Measurements from ENCODE around the gene NUP88.
A peak's percentile ranks its signal among the peaks of the same experiment; 100 is the strongest.

The NUP88 gene

GRCh38 chr17:5419959-5420653, 644 bp upstream of the NUP88 start, which contains the start of gene RPAIN:
Gene RPAIN (plus strand): TSS chr17:5420182. CDS start chr17:5420211, 29 bp downstream.
- peak within 1 kb of the TSS; percentile 91 for H3K4me3 ChIP-seq (ENCODE audit: low read depth, low read length)
- peak within 1 kb of the TSS; percentile 77 for H3K27ac ChIP-seq (ENCODE audit: low read depth, low read length)
- H3K4me1 ChIP-seq (ENCODE audit: control insufficient read depth, insufficient read depth, low read length): no peaks in the 10 kb centered on the region
- H3K9ac ChIP-seq (ENCODE audit: low read length): peak within 1 kb of the TSS; percentile 95
- H3K9me3 ChIP-seq (ENCODE audit: control insufficient read depth, insufficient read depth, low read depth, low read length): no peaks in the 10 kb centered on the region
- no peaks in the 10 kb centered on the region for H3K27me3 ChIP-seq (ENCODE audit: control insufficient read depth, insufficient read depth, low read length)
- H3K36me3 ChIP-seq (ENCODE audit: control insufficient read depth, insufficient read depth, low read length): peaks cover 60% of the 10 kb centered on the region

- Histone ChIP-seq H3K4me3 (ENCODE audit: low read depth, low read length) (peak overlapping the region; percentile 91), H3K4me1 (ENCODE audit: control insufficient read depth, insufficient read depth, low read length) (no peaks in the 10 kb centered on the region), H3K36me3 (ENCODE audit: control insufficient read depth, insufficient read depth, low read length) (peaks cover 59% of the 10 kb centered on the region), H3K27ac (ENCODE audit: low read depth, low read length) (peak overlapping the region; percentile 77), H3K9ac (ENCODE audit: low read length) (peak overlapping the region; percentile 93), H3K27me3 (ENCODE audit: control insufficient read depth, insufficient read depth, low read length) (no peaks in the 10 kb centered on the region), H3K9me3 (ENCODE audit: control insufficient read depth, insufficient read depth, low read depth, low read length) (no peaks in the 10 kb centered on the region)
Observed at GRCh38 chr17:5418858-5419355, 555 bp downstream of the NUP88 start.

GRCh38 chr17:5416901-5417300, 2.6 kb downstream of the NUP88 start:
- H3K4me3 ChIP-seq (ENCODE audit: low read depth, low read length): no peak overlapping the region
- no peaks in the 10 kb centered on the region for H3K4me1 ChIP-seq (ENCODE audit: control insufficient read depth, insufficient read depth, low read length)
- H3K36me3 ChIP-seq (ENCODE audit: control insufficient read depth, insufficient read depth, low read length): peaks cover 60% of the 10 kb centered on the region
- no peak overlapping the region for H3K9ac ChIP-seq (ENCODE audit: low read length)
- H3K27ac ChIP-seq (ENCODE audit: low read depth, low read length): no peak overlapping the region
- no peaks in the 10 kb centered on the region for H3K27me3 ChIP-seq (ENCODE audit: control insufficient read depth, insufficient read depth, low read length)
- H3K9me3 ChIP-seq (ENCODE audit: control insufficient read depth, insufficient read depth, low read depth, low read length): no peaks in the 10 kb centered on the region

GRCh38 chr17:5413682-5414081, 5.8 kb downstream of the NUP88 start:
- Histone ChIP-seq H3K27ac (ENCODE audit: low read depth, low read length) (no peak overlapping the region), H3K9ac (ENCODE audit: low read length) (no peak overlapping the region), H3K9me3 (ENCODE audit: control insufficient read depth, insufficient read depth, low read depth, low read length) (no peaks in the 10 kb centered on the region), H3K36me3 (ENCODE audit: control insufficient read depth, insufficient read depth, low read length) (peaks cover 79% of the 10 kb centered on the region), H3K4me1 (ENCODE audit: control insufficient read depth, insufficient read depth, low read length) (no peaks in the 10 kb centered on the region), H3K4me3 (ENCODE audit: low read depth, low read length) (no peak overlapping the region), H3K27me3 (ENCODE audit: control insufficient read depth, insufficient read depth, low read length) (no peaks in the 10 kb centered on the region)

GRCh38 chr17:5410594-5411272, 8.7 kb downstream of the NUP88 start:
- Histone ChIP-seq H3K27ac (ENCODE audit: low read depth, low read length) (no peak overlapping the region), H3K4me1 (ENCODE audit: control insufficient read depth, insufficient read depth, low read length) (no peaks in the 10 kb centered on the region), H3K9ac (ENCODE audit: low read length) (no peak overlapping the region), H3K9me3 (ENCODE audit: control insufficient read depth, insufficient read depth, low read depth, low read length) (no peaks in the 10 kb centered on the region), H3K4me3 (ENCODE audit: low read depth, low read length) (no peak overlapping the region), H3K27me3 (ENCODE audit: control insufficient read depth, insufficient read depth, low read length) (no peaks in the 10 kb centered on the region), H3K36me3 (ENCODE audit: control insufficient read depth, insufficient read depth, low read length) (peaks cover 93% of the 10 kb centered on the region)

GRCh38 chr17:5408186-5408585, 11.3 kb downstream of the NUP88 start:
- Histone ChIP-seq H3K36me3 (ENCODE audit: control insufficient read depth, insufficient read depth, low read length) (peaks cover 92% of the 10 kb centered on the region), H3K9ac (ENCODE audit: low read length) (no peak overlapping the region), H3K4me3 (ENCODE audit: low read depth, low read length) (no peak overlapping the region)

GRCh38 chr17:5405400-5405799, 14.1 kb downstream of the NUP88 start:
- Histone ChIP-seq H3K27me3 (ENCODE audit: control insufficient read depth, insufficient read depth, low read length) (no peaks in the 10 kb centered on the region), H3K36me3 (ENCODE audit: control insufficient read depth, insufficient read depth, low read length) (peaks cover 91% of the 10 kb centered on the region), H3K4me1 (ENCODE audit: control insufficient read depth, insufficient read depth, low read length) (no peaks in the 10 kb centered on the region)

More at GRCh38 chr17:5408186-5408585, 11.3 kb downstream of the NUP88 start:
- H3K4me1 ChIP-seq (ENCODE audit: control insufficient read depth, insufficient read depth, low read length): no peaks in the 10 kb centered on the region
- no peaks in the 10 kb centered on the region for H3K9me3 ChIP-seq (ENCODE audit: control insufficient read depth, insufficient read depth, low read depth, low read length)
- H3K27me3 ChIP-seq (ENCODE audit: control insufficient read depth, insufficient read depth, low read length): no peaks in the 10 kb centered on the region
- H3K27ac ChIP-seq (ENCODE audit: low read depth, low read length): no peak overlapping the region

GRCh38 chr17:5399767-5400166, 19.7 kb downstream of the NUP88 start:
- Histone ChIP-seq H3K4me3 (ENCODE audit: low read depth, low read length) (no peak overlapping the region), H3K36me3 (ENCODE audit: control insufficient read depth, insufficient read depth, low read length) (peaks cover 87% of the 10 kb centered on the region), H3K9me3 (ENCODE audit: control insufficient read depth, insufficient read depth, low read depth, low read length) (no peaks in the 10 kb centered on the region), H3K27me3 (ENCODE audit: control insufficient read depth, insufficient read depth, low read length) (no peaks in the 10 kb centered on the region), H3K4me1 (ENCODE audit: control insufficient read depth, insufficient read depth, low read length) (no peaks in the 10 kb centered on the region), H3K9ac (ENCODE audit: low read length) (no peak overlapping the region), H3K27ac (ENCODE audit: low read depth, low read length) (no peak overlapping the region)

More at GRCh38 chr17:5405400-5405799, 14.1 kb downstream of the NUP88 start:
- Histone ChIP-seq H3K9me3 (ENCODE audit: control insufficient read depth, insufficient read depth, low read depth, low read length) (no peaks in the 10 kb centered on the region), H3K4me3 (ENCODE audit: low read depth, low read length) (no peak overlapping the region), H3K9ac (ENCODE audit: low read length) (no peak overlapping the region), H3K27ac (ENCODE audit: low read depth, low read length) (no peak overlapping the region)

- Histone ChIP-seq H3K36me3 (ENCODE audit: control insufficient read depth, insufficient read depth, low read length) (peaks cover 87% of the 10 kb centered on the region), H3K9me3 (ENCODE audit: control insufficient read depth, insufficient read depth, low read depth, low read length) (no peaks in the 10 kb centered on the region)
Observed at GRCh38 chr17:5396612-5397011, 22.9 kb downstream of the NUP88 start.

GRCh38 chr17:5391678-5392077, 27.8 kb downstream of the NUP88 start:
- no peak overlapping the region for H3K27ac ChIP-seq (ENCODE audit: low read depth, low read length)
- no peak overlapping the region for H3K9ac ChIP-seq (ENCODE audit: low read length)
- H3K4me3 ChIP-seq (ENCODE audit: low read depth, low read length): no peak overlapping the region
- H3K36me3 ChIP-seq (ENCODE audit: control insufficient read depth, insufficient read depth, low read length): peaks cover 90% of the 10 kb centered on the region
- H3K9me3 ChIP-seq (ENCODE audit: control insufficient read depth, insufficient read depth, low read depth, low read length): no peaks in the 10 kb centered on the region
- no peaks in the 10 kb centered on the region for H3K4me1 ChIP-seq (ENCODE audit: control insufficient read depth, insufficient read depth, low read length)
- no peaks in the 10 kb centered on the region for H3K27me3 ChIP-seq (ENCODE audit: control insufficient read depth, insufficient read depth, low read length)

More at GRCh38 chr17:5396612-5397011, 22.9 kb downstream of the NUP88 start:
- Histone ChIP-seq H3K27ac (ENCODE audit: low read depth, low read length) (no peak overlapping the region), H3K9ac (ENCODE audit: low read length) (no peak overlapping the region), H3K27me3 (ENCODE audit: control insufficient read depth, insufficient read depth, low read length) (no peaks in the 10 kb centered on the region), H3K4me3 (ENCODE audit: low read depth, low read length) (no peak overlapping the region), H3K4me1 (ENCODE audit: control insufficient read depth, insufficient read depth, low read length) (no peaks in the 10 kb centered on the region)

GRCh38 chr17:5381542-5381941, 37.9 kb downstream of the NUP88 start:
- Histone ChIP-seq H3K36me3 (ENCODE audit: control insufficient read depth, insufficient read depth, low read length) (peaks cover 99% of the 10 kb centered on the region), H3K4me3 (ENCODE audit: low read depth, low read length) (no peak overlapping the region), H3K27ac (ENCODE audit: low read depth, low read length) (no peak overlapping the region), H3K27me3 (ENCODE audit: control insufficient read depth, insufficient read depth, low read length) (no peaks in the 10 kb centered on the region), H3K4me1 (ENCODE audit: control insufficient read depth, insufficient read depth, low read length) (no peaks in the 10 kb centered on the region), H3K9me3 (ENCODE audit: control insufficient read depth, insufficient read depth, low read depth, low read length) (no peaks in the 10 kb centered on the region), H3K9ac (ENCODE audit: low read length) (no peak overlapping the region)
